B cell (primary cell): ENCODE results near the gene NTN5.

ENCODE experiments used
- EZH2 ChIP-seq: IDR thresholded peaks from 2 replicates; pipeline ENCODE4 v1.6.1; 2012; ENCODE audit warnings: borderline replicate concordance, low read depth, mild to moderate bottlenecking, moderate library complexity, low read length; ENCODE audit not compliant: insufficient read depth, poor library complexity, severe bottlenecking
- TF ChIP-seq, protein P1 (sequence below): fragments of 200-600 bp; IDR thresholded peaks from one replicate; pipeline ENCODE4 v1.8.0; 2022; ENCODE audit warnings: antibody characterized with exemption, mild to moderate bottlenecking

DNA sequence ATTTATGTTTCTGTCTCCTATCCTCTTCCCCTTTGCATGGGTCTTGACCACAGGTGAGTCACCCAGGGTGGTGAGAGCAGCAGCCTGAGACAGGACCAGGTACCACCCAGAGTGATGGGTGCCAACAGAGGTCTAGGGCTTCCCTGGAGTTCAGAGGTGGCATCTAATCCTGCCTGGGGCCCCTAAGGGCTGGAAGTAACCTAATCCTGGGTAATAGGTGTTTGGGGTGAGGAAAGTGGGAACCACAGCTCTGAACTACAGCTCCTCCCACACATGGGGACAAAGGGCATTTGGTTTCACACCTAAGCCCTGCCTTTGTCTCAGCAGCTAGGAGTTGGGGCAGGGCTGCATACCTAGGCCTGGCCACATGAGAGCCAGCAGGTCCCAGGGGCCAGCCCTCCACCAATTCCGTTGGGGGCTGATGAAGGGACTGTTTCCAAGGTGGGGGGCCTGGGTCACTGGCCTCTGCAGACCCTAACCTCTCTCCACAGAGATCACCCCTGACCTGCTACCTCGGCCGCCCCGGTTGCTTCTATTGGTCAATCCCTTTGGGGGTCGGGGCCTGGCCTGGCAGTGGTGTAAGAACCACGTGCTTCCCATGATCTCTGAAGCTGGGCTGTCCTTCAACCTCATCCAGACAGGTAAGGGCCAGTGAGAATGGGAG is 45.5 kb downstream of the NTN5 start:
- TF ChIP-seq, protein P1, sequence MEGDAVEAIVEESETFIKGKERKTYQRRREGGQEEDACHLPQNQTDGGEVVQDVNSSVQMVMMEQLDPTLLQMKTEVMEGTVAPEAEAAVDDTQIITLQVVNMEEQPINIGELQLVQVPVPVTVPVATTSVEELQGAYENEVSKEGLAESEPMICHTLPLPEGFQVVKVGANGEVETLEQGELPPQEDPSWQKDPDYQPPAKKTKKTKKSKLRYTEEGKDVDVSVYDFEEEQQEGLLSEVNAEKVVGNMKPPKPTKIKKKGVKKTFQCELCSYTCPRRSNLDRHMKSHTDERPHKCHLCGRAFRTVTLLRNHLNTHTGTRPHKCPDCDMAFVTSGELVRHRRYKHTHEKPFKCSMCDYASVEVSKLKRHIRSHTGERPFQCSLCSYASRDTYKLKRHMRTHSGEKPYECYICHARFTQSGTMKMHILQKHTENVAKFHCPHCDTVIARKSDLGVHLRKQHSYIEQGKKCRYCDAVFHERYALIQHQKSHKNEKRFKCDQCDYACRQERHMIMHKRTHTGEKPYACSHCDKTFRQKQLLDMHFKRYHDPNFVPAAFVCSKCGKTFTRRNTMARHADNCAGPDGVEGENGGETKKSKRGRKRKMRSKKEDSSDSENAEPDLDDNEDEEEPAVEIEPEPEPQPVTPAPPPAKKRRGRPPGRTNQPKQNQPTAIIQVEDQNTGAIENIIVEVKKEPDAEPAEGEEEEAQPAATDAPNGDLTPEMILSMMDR: no peak
- no peak for TF ChIP-seq EZH2
